GM21526 (cell line): ENCODE data around the gene UST.
A peak's percentile ranks its signal among the peaks of the same experiment; 100 is the strongest.

ENCODE experiments used
- ATAC-seq: cut with Tn5 transposase; IDR thresholded peaks from one replicate; pipeline ENCODE4 v1.9.1; 2021; ENCODE audit warnings: moderate library complexity; ENCODE audit not compliant: unreplicated experiment, low FRiP score

UST gene, protein sequence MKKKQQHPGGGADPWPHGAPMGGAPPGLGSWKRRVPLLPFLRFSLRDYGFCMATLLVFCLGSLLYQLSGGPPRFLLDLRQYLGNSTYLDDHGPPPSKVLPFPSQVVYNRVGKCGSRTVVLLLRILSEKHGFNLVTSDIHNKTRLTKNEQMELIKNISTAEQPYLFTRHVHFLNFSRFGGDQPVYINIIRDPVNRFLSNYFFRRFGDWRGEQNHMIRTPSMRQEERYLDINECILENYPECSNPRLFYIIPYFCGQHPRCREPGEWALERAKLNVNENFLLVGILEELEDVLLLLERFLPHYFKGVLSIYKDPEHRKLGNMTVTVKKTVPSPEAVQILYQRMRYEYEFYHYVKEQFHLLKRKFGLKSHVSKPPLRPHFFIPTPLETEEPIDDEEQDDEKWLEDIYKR

GRCh38 chr6:148746363-148747144, at the start of gene UST:
Gene UST, plus strand, starts transcription at chr6:148747030. Its CDS starts 401 bp downstream, at chr6:148747431.
- peak; percentile 41 for ATAC-seq

DNA sequence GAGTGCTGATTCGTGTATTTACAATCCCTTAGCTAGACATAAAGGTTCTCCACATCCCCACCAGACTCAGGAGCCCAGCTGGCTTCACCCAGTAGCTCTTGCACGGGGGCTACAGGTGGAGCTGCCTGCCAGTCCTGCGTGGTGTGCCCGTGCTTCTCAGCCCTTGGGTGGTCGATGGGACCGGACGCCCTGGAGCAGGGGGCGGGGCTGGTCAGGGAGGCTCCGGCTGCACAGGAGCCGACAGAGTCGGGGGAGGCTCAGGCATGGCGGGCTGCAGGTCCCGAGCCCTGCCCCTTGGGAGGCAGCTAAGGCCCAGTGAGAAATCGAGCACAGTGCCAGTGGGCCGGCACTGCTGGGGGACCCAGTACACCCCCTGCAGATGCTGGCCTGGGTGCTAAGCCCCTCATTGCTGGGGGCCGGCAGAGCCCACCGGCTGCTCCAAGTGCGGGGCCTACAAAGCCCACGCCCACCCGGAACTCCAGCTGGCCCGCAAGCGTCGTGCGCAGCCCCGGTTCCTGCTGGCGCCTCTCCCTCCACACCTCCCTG, 48.9 kb upstream of the UST start:
- ATAC-seq, result no peak

DNA sequence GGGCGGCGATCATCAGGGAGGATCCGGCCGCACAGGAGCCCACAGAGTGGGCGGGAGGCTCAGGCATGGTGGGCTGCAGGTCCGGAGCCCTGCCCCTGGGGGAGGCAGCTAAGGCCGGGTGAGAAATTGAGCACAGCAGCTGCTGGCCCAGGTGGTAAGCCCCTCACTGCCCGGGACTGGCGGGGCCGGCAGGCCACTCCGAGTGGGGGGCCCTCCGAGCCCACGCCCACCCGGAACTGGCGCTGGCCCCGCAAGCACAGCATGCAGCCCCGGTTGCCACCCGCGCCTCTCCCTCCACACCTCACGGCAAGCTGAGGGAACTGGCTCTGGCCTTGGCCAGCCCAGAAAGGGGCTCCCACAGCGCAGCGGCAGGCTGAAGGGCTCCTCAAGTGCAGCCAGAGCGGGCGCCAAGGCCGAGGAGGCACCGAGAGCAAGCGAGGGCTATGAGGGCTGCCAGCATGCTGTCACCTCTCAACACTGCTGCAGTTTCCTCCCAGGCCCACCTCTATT, 48.1 kb upstream of the UST start:
- no peak for ATAC-seq

DNA sequence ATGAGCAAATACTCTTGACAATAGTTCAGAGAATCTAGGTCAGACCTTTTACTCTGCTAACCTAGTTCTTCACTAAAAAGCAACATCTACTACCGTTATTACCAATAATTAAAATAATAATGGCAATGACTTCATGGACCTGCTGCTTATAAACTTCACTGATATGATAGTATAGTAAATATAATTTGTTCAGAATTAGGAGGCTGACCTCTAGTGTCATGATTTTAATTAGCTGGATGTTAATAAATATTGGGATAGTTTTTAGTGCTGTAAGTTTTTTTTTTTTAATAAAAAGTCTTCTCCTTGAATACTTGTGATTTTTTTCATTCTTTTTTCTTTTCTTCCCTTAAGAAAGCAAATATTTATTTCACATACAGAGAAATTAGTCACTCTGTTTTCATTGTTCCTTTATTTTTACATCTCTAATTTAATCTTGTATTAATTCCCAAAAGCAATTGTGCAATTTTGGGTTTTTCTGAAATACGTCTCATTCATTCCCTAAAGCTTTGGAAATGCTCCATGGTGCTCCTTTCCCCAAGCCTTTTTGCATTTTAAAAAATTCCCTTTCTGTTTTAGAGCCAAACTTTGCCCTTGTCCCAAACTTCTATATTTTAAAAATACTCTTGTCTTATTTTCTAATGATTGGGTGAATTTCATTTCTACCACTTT, 46.6 kb upstream of the UST start:
- no peak for ATAC-seq

DNA sequence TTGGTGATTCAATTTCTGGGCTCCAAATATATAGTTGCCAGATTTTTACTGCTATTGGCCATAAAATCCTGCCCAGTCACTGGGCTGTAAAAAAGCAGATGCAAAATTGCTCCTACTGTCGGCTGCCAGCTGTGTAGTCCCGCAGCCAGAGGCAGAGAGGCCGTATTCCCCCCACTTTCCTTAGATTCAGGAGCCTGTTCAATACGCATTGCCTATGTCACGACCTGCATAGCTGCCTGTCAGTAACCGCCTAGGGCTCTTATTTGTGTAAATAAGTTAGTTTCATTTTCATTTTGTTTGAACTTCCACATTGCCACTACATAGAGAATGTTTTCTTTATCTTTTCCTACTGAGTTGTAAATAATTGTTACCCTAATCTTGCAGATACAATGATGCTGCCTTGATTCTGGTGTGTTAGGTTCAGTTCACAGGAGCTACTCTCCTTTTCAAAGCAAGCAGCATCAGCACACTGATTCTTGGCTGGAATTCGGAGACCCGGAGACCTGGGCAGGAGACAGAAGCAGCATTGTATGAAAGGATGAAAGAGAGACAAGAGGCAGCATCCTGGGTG, 46.0 kb upstream of the UST start:
- ATAC-seq, result peak; percentile 73

DNA sequence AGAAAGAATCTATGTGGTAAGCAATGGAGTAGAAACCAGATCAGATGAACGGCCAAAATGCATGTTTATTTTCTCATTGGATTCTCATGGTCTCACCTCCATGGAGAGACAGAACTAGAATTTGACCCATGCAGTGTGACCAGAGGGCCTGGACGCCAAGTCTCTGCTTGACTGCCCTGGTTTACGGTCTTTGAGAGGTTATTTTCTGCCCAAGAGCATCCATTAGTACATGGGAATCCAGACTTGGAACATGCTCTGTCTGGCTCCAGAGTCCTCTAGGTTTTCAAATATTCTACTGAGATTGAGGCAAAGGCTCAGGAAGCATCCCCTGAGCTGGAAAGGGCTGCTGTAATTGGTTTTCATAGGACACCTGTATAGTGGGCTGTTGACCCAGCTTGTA, 45.5 kb upstream of the UST start:
- ATAC-seq, result no peak

GRCh38 chr6:148703900-148704299, 42.9 kb upstream of the UST start:
- no peak for ATAC-seq

DNA sequence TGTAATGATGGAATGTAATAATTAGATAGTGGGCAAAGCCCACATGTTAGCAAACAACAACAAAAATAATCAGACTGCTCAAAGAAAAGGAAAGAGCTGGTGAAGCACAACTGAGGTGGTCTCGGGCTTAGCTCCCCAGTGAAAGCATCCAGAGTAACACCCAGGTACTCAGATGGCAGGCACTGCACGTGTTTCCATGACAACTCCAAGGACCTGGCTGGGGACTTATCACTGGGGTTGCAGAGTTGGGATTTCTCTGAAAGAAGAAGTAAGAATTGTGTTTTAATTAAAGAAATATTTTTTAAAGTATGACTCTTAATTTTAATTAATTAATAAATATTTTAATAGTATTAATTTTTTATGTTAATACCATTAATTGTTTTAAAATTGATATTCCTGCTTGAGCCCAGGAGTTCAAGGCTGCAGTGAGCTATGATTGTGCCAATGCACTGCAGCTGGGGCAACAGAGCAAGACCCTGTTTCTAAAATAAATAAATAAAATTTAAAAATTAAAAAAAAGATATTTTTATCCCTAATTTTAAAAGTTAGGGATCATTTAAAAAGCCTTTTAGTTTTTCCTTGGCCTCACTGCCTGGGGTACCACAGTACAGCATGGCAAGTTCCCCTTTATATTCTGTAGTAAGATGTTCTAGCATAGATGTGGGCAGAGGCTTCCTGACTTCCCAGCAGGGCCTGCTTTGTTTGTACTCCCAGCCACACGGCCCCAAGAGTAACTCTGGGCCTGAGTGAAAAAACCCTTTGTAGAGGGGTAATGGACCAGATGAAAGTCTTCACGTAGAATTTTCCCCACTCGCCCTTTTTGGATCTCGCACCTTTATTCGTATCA, 42.2 kb upstream of the UST start:
- ATAC-seq, result no peak

DNA sequence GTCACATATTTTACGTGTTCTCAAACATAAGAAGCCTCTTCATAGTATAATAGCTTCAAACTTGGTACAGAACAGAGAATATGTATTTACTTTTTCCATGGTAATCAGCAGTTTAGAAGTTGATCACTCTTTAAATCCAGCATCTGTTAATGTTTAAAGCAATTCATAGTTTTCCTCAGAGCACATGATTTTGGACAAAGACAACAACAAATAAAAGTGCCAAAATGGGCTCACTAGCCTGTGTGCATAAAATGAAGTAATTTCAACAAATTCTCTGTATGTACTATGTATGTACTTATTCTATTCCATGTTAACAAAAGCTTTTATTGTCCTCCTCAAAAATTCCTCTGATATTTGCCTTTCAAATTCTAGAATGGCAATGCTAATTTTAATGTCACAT, 38.1 kb upstream of the UST start:
- ATAC-seq, result no peak

DNA sequence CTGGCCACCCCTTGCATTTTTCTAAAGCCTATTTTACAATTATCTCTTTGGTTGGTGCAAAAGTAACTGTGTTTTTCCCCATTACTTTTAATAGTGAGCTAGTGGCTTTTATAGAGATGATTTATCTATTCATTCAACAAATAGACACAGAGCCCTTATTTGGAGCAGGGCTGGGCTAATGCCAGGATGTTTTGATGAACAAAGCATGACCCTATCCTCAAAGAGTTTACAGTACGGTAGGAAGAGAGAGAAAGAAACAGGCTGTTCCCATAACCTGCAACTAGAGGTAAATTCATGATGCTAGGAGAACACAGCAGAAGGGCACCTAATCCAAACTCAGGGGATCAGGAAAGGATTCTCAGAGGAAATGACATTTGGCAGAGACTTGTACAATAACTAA, 37.3 kb upstream of the UST start:
- no peak for ATAC-seq

DNA sequence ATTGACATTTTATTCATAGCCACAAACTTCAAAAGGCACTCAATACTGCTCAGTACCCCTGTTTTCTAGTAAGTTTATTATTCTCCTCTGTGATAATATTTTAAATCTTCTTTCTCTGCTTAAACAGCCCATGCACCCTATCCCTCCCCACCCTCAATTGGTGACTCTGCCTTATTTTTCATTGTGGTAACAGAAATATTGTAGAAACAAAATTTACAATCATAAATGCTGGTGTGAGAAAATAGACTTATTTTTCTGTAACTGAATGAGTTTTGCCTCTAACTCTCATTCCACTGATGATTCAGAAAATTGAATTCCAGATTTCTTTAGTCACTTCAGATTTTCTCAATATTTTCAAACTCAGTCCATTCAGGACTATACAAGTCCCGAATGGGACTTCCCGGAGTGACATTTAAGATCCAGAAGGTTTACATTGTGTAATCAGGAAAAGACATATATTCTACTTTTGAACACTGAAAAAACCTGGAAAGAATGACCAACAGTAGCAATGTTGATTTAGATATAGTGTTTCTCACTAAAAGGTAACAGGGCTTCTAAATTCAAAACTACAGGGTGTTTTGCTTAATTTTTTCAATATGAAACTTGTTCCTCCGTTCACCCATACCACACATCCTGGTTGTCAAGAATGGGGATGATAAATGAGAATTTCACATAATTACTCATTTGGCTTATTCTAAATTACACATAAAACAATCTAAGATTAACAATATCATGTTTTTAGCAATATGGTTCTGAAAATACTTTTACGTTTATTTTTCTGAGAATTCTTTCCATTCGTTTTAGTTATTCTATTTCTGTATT, 34.8 kb upstream of the UST start:
- no peak for ATAC-seq

DNA sequence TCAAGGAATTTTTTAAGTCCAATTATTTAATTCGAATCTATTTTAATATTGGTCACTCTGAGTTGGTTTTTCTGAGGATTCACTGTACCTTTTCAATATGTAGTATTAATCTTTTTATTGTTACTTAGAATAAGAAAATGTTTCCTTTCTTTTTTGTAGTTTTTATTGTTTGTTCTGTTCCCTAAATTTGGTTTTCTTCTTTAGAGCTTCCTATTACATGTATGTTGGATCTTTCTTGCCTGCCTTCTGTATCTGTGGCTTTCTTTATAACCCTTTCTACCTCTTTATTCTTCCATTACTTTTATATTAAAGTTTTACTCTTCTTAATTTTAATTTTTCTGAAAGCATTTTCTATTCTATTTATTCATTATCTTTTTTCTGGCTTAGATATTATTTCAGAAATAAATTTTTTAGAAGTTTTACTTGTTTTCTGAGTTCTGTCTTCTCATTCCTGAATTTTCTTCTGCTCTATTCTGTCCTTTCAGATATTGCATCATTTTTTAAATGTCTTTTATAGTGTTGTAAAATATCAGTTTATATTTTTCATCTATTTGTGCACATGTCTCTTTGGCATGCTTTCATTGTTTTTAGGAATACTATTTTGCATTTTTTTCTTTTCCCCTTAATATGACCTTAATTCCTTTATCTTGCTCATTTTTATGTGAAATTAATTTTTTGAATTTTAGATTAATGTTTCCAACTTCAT, 33.6 kb upstream of the UST start:
- ATAC-seq, result no peak

DNA sequence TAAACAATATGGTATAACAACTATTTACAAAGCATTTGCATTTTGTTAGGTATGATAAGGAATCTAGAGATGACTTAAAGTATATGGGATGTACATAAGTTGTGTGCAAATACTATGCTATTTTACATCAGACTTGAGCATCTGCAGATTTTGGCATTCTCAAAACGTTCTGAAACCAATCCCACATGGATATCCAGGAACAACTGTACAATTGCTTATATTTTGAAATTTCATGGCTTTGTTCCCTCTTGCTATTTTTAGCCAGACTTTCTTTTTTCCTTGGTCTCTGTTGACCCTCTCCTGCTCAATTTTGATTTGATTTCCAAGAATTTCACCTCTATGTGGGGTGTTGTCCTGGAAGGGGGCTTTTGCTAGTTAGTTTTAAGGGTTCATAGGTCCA, 32.9 kb upstream of the UST start:
- ATAC-seq, result no peak

DNA sequence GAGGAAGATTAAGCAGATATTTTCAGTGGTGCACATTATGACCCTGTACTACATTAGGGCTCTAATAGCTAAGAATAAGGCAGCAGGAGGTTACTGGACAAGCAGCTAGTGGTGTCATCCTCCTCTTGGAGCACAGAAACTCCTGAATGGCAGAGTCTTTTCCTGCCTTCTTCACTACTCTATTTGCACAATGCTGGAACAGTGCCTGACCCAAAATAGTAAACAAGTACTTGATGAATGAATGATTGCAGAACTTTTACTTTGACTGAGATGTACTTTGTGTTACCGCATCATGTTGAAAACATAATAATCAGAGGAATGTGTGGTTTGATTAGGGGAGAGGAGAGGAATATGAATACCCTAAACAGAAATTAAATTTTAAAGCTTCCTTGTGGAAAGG, 30.0 kb upstream of the UST start:
- ATAC-seq, result no peak

DNA sequence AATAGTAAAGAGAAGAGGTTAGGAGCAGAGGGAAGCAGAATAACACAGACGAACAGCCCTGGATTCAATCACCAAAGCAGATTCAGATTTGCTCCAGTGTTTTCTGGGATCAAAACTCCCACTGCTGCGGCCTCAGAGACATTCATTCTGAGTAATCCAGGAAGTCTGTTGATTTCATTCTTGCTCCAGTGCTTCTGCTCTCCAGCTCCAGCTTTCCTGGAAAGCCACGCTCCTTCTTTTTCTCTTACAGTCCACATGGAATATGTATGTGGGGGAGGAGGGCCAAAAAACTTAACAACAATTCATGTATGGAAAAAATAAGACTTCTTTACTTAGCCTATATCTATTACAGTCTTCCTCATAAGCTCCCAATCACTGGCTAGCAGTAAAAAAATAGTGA, 26.4 kb upstream of the UST start:
- ATAC-seq, result no peak

GRCh38 chr6:148720897-148721296, 25.9 kb upstream of the UST start:
- ATAC-seq, result no peak

DNA sequence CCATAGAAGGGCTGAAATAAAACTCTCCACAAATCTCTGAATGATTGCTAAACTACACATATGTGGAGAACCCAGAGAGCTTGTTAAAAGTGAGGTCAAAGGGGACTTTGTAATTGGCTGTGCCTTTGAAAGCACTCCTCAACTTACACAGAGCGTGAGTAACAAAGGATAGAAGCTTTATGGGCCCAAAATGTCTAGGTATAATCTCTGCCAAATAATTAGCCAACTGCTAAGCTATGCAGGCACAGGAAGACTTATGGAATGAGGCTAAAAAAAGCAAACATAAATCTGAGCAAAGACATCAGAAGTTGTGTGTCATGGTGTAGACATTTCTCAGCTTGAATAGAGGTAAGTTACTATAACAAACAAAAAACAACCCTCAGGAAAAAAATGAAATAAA, 23.3 kb upstream of the UST start:
- no peak for ATAC-seq

DNA sequence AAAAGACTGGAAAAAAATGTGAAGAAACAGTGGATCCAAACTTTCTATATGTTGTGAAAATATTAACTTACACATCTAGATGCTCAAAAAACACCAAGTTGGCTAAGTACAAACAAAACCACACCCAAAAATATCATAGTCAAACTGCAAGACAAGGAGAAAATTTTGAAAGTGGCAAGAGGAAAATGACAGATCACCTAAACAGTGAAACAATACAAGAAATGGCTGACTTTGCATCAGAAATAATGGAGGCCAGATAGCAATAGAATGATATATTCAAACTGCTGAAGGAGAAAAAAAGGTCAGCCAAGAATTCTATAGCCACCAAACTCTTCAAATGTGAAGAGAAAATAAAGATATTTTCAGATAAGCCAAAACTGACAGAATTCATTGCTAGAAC, 22.4 kb upstream of the UST start:
- ATAC-seq, result no peak
